IPS DF 4.7 (cell line): ENCODE results near the gene IFT80.

ENCODE experiments used
- DNase-seq: peaks from one replicate; pipeline ENCODE4 v3.0.0-alpha.2; 2013; ENCODE audit warnings: low spot score; ENCODE audit errors: extremely low read depth

IFT80 gene

DNA sequence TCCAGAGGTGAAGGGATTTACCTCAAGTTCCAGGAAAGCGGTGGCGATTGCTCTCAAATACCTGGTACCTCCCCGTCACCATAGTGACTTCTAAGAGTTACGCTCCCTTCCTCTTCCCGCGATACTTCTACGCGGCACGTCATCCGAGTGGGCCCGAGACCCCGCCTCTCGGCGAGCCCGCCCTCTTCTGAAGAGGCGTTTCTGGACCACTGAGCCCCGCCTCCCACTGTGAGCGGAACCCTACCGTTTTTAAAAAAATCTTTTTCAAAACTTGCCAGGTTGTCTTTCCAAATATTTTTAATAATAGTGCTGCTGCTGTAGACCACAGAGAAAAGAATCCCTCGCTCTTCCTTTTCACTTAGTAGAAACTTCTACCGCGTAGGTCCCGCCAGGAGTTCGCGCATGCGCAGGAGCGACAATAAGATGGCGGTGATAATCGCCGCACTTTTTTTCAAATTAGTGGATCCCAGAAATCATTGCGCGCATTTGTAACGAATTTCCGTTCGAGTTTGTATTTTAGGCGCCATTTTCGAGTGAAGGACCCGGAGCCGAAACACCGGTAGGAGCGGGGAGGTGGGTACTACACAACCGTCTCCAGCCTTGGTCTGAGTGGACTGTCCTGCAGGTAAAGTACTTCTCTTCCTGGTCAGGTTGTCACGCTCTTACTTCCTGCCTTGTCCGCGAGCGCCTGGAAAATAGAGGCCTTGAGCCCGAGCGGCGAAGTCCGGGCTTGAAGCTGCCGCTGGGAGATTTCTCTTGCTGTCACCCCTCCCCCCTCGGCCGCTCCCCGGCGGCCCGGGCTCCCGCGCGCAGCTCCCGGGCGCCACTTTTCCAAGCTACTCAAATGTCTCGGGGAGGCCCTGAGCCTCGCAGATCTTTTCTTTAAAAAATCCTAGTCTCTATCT lies at the start of gene IFT80, which contains the start of gene SMC4:
IFT80 (minus strand) TSS at position 101 of the 905 bp plus-strand sequence. CDS start 14,625 bp downstream, outside the sequence.
SMC4 (plus strand) TSS at position 526 of the 905 bp plus-strand sequence. CDS start 1,177 bp downstream, outside the sequence.
- peak; percentile 71 for DNase-seq

DNA sequence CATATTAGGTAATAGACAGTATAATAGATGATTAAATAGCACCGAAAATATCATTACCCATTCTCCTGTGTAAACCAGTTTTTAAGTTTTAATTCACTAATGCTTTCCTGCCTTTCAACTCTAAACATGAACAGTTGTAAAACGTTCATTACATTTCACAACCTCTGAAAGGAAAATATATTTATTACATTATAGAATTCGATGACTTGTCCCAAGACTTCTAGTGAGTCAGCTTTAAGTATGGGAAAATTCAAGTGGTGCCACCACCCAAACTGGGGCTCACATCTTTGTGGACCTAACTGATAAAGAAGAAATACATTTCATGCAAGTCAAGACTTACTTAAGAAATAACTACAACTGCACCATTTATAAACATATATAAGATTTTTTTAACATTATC lies 48.5 kb upstream of the IFT80 start:
- no peak for DNase-seq

DNA sequence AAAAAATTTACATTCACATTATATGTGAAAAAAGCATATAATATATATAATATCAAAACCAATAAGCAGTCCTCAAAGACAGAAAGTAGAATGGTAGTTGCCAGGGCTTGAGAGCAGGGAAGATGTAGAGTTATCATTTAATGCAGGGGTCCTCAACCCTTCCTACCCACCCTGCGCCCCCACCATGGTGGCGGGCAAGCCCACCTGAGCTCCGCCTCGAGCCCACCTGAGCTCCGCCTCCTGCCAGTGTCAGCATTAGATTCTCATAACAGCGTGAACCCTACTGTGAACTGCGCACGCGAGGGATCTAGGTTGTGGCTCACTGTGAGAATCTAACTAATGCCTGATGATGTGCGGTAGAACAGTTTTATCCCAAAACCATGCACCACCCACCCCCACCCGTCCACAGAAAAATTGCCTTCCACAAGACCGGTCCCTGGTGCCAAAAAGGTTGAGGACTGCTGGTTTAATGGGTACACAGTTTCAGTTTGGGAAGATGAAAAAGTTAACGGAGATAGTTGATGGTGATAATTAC lies 47.6 kb upstream of the IFT80 start:
- DNase-seq, result no peak

DNA sequence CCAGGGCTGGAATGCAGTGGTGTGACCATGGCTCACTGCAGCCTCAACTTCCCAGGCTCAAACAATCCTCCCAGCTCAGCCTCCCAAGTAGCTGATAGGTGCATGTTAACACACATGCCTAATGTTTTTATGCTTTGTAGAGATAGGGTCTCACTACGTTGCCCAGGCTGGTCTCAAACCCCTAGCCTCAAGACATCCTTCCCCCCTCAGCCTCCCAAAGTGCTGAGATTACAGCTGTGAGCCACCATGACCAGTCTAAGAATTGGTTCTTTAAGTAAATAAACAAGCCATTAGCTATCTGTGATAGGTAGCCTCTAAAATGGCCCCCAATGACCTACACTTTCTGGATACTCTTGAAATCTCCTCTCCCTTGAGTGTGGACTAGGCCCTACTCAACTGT lies 46.8 kb upstream of the IFT80 start:
- no peak for DNase-seq

DNA sequence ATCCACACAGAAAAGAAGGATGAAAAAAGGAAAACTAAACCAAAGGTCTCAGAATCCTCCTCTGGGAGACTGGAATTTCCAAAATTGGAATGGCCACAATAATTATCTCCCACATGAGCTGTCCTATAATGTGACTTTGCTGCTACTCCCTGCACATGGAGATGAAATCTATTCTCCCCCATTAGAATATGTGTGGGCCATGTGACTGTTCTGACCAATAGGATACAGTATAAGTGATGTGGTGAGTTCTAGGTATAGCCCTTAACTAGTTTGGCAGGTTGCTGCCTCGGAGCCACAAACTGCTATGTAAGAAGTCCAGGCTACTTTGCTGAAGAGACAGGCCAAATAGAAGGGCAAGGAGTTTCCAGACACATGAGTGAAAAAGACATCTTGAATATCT lies 45.4 kb upstream of the IFT80 start:
- no peak for DNase-seq

DNA sequence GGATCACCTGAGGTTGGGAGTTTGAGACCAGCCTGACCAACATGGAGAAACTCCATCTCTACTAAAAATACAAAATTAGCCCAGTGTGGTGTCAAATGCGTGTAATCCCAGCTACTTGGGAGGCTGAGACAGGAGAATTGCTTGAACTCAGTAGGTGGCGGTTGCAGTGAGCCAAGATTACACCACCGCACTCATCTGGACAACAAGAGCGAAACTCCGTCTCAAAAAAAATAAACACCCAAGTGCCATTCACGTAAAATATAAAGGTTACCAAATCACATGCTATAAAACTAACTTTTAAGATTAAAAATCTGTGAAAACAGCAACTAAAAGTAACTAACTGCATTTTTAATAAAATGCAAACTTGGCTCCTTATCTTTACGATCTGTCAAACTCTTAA lies 41.7 kb upstream of the IFT80 start:
- no peak for DNase-seq

DNA sequence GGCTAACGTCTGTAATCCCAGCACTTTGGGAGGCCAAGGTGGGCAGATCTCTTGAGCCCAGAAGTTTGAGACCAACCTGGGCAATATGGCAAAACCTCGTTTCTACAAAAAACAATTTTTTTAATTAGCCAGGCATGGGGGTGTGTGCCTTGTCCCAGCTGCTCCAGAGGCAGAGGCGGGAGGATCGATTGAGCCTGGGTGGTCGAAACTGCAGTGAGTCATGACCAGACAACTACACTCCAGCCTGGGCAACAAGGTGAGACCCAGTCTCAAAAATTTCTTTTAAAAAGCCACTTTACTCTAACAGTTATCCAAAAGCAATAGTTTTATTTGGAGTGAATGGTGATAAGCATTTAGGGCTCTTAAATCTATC lies 38.0 kb upstream of the IFT80 start:
- no peak for DNase-seq

DNA sequence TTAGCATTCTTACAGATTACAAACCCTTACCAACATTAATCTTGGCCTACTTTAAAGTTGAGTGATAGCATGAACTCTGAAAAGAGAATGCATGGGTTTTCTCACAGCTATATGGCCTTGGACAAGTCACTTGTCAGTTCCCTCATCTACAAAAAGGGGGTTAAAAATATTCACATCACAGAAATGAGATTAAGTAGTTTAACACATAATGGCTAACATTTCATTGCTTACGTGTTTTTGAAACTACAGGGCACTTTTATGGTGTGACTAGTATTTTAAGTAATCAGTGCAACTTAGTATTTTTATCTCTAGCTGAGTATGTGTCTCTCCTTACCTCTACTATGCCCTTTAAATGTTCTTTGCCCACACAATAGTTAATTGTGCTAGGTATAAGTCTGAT lies 36.7 kb upstream of the IFT80 start:
- DNase-seq, result no peak

DNA sequence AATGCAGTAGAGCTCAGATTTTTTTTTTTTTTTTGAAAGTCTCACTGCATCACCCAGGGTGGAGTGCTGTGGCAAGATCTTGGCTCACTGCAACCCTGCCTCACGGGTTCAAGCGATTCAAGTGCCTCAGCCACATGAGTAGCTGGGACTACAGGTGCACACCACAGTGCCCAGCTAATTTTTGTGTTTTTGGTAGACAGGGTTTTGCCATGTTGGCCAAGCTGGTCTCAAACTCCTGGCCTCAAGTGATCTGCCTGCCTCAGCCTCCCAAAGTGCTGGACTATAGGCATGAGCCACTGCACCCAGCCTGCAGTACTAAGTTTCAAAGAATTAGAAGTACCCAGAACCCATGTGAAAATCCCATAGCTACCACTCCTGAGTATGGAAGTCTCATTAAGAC lies 36.1 kb upstream of the IFT80 start:
- DNase-seq, result no peak

DNA sequence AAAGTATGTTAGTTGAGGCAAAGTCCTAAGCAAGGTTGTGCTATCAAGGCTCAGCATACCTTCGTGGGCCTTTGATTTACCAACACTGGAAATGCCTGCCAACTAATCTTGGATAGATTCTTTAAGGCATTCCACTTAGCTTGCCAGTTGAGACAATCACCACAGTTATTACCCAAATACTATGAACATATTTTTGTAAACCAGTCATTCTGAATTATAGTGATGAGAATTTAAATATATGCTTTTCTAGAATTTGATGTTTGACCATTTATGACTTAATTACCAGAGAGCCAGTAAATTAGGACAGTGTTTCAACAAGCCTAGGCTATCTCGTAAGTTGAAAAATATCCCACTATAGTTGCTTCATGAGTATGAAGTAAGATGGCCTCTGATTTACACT lies 35.0 kb upstream of the IFT80 start:
- DNase-seq, result no peak

DNA sequence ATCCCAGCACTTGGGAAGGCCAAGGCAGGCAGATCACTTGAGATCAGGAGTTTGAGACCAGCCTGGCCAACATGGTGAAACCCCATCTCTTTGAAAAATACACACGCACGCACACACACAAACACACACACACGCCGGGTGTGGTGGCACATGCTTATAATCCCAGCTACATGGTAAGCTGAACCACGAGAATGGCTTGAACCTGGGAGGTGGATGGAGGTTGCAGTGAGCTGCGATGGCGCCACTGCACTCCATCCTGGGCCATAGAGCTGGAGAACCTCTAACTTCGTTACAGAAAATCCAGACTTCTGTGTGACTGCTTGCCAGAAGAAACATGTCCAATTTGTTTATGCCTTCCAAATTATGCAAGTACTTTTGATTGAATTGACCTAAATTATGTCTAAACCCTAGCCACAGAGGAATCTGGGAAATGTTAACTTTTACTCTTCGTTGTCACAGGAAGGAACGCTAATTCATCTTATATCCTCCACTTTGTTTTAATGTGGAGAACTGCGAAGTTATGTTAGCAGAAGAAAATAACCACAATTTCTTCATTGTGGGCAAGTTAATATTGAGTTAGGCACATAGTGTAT lies 28.9 kb upstream of the IFT80 start:
- DNase-seq, result no peak

DNA sequence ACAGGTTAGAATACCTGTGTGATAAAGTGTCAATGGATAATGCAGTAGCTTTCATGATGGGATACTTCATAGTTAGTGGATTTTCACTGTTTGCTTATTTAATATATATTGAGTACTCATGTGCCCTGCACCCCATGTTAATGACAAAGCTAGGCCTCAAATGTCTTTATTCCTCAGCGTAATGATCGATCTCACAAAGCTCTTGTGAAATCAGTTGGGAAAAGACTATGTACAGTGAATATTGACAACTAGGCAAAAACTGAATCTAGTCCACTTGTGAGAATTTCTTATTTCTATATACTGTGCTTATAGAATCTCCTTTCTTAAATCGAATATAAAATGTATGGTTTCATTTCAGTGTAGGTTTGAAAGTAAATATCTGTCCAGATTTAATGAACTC lies 18.3 kb upstream of the IFT80 start:
- no peak for DNase-seq

DNA sequence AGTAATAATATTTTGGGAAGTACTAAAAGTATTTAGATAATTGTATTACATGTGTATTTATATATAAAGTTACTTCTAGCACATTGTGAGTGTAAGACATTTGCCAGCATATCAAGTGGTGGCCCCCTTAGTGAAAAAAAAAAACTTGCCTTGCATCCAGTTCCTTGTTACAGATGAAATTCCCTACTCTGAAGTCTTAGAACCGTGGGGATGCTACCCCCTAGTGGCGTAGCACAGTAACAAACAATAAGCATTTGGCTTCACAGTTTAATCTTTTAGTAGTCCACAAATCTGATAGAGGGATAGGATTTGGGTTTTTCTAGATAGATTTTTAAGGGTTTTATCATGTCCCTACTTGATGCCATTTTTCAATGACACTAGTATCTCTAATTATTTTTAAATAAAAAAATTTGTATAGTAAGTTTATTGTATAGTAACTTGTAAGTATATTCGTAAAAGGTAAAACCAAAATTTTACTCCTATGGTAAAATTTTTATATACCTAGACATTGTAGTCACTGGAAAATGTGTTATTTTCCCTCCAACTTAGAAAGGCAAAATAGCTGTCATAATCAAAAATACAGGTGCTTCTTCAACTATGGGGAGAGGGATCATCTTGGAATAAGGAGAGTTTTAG lies 14.7 kb upstream of the IFT80 start:
- peak; percentile 30 for DNase-seq

DNA sequence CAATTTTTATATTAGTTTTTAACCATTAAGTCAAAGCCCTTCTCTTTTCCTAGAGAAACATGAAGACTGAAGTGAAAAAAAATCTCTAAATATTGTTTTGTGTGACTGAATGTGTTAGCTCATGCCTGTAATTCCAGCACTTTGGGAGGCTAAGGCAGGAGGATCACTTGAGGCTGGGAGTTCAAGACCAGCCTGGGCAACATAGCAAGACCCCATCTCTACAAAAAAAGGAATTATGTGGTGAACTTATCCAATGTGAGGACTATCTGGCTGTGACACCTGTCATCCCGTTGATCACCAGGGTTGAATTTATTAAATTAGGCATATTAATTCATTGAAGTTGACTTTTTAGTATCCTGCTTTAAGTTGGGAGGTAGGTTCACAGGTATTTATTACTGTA lies 13.5 kb upstream of the IFT80 start:
- DNase-seq, result no peak

DNA sequence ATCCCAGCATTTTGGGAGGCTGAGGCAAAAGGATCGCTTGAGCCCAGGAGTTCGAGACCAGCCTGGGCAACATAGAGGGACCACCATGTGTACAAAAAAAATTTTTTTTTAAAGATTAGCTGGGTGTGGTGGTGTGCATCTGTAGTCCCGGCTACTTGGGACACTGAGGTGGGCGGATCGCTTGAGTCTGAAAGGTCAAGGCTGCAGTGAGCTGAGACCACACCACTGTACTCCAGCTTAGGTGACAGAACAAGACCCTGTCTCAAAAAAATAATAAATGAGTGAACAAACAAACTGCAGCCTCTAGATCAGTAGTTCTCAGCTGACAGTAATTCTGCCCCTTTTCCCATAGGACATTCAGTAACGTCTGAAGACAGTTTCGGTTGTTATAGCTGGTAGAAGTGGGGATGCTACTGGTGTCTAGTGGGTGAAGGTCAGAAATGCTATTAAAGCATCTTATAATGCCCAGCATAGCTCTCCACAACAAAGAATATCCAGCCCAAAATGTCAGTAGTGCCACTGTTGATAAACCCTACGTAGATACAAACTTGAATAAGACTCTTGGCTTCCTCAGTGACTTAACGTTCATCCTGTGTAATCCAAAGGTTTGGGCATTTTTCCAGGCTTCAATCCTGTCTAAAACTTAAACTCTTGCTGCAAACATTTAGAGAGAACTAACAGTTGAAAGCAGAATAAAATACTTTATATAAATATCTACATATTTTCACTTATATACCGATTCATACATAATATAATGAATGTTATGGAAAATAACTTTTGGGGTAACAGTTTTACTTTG lies 11.0 kb upstream of the IFT80 start:
- no peak for DNase-seq

DNA sequence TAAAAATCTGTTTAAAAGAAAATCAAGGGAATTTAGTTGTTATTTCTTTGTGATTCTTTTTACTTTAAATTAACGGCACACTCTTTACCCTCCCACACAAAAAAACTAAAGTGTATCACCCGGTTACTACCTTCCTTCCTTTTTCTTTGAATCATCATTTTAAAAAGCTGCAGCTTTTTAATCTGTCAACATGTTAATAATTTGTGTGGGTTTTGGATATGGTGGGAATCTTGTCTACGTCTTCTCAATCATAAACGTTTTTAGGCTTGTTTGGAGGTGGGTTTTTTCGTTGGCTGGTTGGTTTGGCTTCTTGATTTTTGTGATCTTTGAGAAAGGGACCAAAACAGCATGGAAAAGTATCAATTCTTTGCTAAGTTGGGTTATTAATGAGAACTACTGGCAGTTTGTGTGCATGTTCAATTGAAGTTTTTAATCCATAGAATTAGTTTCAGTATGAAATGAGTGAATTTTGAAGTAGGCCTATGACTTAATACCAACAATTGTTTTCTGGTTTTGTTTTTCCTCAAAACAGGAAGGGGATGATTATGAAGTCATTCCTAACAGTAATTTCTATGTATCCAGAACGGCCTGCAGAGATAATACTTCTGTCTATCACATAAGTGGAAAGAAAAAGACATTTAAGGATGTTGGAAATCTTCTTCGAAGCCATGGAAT lies 4.9 kb upstream of the IFT80 start:
- no peak for DNase-seq

DNA sequence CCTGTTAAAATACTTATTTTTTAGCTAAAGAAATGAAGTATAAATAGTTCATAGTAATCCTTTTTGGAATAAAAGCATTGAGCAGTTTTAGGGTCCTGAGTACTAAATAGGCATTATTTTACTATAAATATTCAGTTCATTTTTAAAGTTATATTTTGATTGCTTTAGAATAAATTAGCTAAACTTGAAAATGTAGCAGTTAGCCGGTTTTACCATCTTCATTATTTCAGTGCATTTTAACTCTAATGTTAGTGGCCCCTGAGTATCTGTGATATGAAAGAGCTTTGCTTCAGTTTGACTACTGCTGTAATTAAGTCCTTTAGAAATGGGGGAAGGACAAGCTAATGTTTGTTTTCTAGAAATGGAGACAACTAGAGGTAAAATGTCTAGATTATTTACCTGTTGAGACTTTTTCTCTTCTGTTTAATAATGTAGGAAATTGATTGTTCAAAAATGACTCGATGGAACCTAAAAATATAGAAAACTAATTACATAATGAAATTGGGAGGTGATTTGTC lies 4.1 kb upstream of the IFT80 start:
- DNase-seq, result no peak

DNA sequence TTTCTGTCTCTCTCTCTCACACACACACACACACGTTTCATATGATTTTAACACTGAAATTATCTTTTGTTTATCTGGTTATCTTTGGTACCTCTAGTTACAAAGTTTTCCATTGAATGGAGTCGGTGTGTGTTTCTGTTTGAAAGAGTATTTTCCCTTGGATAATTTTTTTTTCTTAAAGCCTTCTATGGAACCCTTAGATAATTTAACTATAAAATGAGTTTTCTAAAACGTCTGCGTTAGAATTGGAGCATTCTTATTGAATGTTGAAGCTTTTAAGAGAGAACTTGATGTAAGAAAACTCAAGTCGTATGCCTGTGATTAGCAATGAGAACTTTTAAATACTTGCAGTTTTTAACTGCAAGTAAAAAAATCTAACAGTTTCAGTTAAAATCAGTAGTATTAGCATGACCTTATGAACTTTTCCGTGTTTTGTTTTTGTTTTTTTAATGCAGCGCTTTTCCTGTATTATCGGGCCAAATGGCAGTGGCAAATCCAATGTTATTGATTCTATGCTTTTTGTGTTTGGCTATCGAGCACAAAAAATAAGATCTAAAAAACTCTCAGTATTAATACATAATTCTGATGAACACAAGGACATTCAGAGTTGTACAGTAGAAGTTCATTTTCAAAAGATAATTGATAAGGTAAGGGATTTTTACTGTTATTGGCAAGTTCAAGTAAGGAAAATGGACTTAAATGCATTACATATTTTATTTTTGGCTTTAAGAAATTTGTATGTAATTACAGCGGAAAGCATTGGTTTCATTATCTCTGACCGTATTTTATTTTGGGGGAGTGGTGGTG lies 3.4 kb upstream of the IFT80 start:
- no peak for DNase-seq

DNA sequence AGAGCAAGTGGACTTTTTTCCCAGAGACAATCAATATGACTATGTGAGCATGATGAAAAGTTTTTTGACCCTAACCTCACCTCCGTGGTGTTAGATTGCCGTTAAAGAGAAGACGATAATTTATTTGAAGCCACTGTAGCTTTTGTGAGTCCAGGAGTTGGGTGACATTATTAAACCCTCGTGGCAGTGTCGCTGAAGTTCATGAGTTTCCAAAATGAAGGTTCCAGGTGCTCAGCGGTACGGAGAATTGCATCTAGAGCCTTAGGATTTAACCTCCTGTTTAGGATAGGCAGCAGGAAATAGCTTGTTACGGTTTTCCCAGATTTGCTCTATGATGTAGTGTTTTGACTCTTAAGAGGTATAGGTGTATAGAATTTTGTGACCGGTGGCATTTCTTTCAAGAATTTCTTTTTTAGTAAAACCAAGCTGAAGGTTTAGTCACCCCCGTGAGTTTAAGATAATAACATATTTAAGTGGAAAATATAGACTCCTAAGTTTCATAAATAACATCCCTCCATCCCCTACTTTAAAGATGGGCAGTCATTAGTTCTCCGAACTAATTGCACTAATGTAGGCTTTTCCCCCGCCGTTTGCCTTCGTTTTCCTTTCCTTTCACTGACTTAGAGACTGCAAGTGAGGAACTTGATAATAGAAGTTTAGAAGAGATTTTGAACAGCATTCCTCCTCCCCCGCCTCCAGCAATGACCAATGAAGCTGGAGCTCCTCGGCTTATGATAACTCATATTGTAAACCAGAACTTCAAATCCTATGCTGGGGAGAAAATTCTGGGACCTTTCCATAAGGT lies 2.5 kb upstream of the IFT80 start:
- DNase-seq, result no peak
